DMS 273 (cell line): ENCODE data around the gene CSTF1.

Experiments used
- DNase-seq: peaks from one replicate; lab custom pipeline; 2025; ENCODE audit not compliant: unreplicated experiment; lab: John Stamatoyannopoulos, UW

CSTF1 gene

GRCh38 chr20:56392132-56392880, at the start of gene CSTF1, which contains the start of gene AURKA:
Gene CSTF1 (plus strand): TSS chr20:56392645. CDS start chr20:56395553, 2,908 bp downstream.
Gene AURKA (minus strand): TSS chr20:56392215. CDS start chr20:56388197, 4,018 bp downstream.
- peak; percentile 99 for DNase-seq

- DNase-seq = no peak
Measured at GRCh38 chr20:56342783-56343182, 49.7 kb upstream of the CSTF1 start.

DNA sequence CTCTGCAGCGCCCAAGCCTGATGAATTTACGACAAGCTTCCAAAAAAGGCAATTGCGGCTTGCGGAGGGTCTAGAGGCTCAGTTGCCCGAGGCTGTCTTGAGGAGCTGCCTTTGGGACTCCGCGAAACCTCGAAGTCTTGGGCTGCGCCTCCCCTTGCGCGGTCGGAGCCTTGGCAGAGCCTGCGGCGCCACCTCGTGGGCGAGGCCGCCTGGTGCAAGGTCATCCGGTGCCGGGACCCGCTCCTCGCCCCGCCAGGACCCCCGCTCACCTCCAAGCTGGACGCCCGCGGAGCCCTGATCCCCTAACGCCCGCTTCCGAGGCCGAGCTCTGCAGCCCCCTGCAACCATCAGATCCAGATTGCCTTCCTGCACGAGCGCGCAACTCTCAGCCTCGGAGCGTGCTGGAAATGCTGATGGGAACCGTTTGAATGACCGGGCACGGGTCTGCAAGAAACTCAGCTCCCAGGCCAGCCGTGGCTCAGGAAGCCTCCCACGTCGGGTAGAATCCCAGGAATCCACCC, 48.5 kb upstream of the CSTF1 start:
- DNase-seq = peak; percentile 75

GRCh38 chr20:56345911-56346310, 46.5 kb upstream of the CSTF1 start:
- DNase-seq = no peak

- no peak for DNase-seq
Measured at GRCh38 chr20:56347628-56348304, 44.7 kb upstream of the CSTF1 start.

DNA sequence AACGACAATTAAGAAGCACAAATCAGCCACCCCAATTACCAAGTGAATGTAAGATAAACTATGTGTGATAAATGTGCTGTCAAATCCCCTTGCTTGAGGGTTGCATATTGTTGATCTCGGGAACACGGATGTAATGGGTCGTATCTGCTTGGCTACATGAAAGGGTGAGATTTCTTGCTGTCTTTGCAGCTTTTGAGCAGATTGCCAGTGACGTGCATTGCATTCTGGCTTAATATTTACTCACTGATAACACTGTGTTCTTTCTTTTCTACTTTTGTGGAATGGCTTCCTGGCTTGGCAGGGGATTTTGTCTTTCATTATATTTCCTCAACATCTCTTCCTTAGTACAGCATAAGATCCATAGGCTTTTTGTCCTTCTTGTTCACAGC, 44.1 kb upstream of the CSTF1 start:
- DNase-seq = no peak

- DNase-seq = no peak
Measured at GRCh38 chr20:56348746-56349145, 43.7 kb upstream of the CSTF1 start.

GRCh38 chr20:56350842-56351241, 41.6 kb upstream of the CSTF1 start:
- no peak for DNase-seq

DNA sequence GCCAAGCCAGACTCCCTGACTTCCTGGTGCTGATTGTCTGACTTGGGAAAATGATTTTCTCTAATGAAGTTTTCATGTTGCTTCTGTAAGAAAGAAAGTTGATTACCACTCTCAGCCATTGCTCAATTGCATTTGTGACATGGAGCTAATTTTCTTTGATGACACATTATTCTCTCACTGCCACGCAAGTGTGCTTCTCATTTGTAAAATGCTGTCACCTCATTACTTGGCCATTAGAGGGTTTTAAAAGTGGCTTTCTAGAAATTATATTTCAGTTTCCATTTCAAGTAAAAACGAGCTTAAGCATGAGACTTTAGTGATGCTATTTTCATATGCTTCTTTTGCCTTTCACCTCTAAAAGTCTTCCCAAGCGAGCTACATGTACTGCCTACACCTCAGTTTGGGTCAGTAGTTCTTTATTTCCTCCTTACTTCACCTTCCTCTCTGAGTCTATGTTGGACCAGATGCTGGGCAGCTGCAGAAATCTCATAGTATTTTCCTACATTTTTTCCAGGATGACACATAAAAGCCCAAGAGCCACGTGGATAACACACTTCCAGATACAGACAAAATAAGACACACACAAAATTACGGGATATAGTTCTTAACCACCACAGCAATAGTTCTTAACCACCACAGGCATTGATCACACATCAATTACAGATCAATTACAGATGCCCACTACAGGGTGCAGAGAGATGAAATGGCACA, 39.9 kb upstream of the CSTF1 start:
- DNase-seq = no peak

GRCh38 chr20:56353356-56353755, 39.1 kb upstream of the CSTF1 start:
- DNase-seq = no peak

- DNase-seq = no peak
Measured at GRCh38 chr20:56358070-56358469, 34.4 kb upstream of the CSTF1 start.

- peak; percentile 97 for DNase-seq
Measured at GRCh38 chr20:56358600-56359211, 33.7 kb upstream of the CSTF1 start, which contains the start of gene FAM210B. Gene FAM210B (plus strand): TSS chr20:56358974. CDS start chr20:56359006, 32 bp downstream.

- DNase-seq = peak; percentile 83
Measured at GRCh38 chr20:56359212-56360132, 33.0 kb upstream of the CSTF1 start.

DNA sequence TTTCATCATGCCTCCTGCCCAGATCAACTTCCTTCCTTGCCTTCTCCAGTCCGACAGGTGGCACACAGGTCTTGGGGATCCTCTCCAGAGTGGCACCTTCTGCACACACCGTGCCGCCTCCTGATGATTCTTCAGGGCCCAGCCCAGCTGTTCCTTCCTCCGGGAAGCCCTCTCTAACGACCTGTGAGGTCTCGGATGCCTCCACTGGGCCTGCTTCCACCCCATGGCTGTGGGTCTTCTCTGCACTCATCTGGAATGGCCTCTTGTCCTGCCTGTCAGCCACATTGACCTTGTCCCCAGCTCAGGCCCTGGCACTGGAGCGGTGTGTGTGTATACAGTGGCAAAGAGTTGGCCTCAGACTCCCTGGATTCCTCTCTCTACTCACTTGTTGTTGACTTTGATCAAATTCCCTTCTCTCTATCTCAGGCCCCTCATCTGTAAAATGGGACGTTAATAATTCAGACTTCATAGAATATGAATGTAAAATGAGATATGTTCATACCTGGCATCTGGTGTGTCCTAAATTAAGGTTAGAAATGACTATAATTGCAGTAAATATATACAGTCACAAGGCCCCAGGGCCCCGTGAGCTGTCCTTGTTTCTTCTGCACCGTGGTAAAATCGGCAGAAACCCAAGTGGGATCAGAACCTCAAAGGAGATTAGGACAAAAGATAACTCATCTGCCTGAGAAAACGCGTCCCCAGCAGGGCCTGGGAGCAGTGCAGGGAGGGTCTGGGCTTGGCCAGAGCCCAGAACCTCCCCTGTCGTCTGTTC, 32.1 kb upstream of the CSTF1 start:
- peak; percentile 72 for DNase-seq

DNA sequence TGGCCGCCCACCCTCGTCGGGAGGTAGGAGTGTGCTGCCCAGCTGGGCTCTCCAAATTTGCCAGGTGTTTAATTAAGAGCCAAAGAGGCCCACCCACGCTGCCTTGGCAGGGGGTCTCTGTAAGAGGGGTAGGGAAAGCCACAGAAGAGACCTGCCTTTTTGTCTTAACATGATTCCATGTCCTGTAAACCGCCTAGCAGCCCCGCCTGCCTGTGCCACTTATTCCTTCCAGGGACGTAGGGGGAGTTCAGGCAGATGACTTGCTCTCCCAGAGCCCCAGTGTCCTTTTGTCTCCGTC, 31.6 kb upstream of the CSTF1 start:
- peak; percentile 71 for DNase-seq

- no peak for DNase-seq
Measured at GRCh38 chr20:56361900-56362299, 30.5 kb upstream of the CSTF1 start.

DNA sequence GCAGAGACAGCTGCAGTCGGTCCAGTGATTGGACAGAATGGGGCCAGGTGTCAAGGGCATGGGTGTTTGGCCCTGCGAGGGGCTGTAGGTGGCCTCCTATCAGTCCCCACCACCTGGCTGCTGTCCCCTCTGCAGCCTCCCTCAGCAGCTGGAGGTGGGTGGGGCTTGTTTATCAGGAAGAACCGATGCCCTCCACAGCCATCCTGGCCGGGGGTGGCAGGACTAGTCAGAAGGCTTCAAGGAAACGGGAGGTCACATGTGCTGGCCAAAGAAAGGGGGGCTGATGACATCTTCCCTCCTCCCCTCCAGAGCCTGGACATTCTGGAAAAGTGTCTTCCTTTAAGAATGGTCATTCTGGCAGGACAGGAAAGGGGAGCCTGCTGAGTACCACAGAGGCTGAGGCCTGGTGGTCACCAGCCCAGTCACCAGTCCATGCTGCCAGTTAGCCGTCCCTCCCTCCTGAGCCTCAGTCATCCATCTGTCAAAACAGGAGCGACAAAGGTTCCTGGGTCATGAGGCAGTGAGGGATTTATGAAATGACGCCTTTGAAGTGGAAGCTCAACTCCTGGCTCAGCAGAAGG, 29.5 kb upstream of the CSTF1 start:
- peak; percentile 49 for DNase-seq

DNA sequence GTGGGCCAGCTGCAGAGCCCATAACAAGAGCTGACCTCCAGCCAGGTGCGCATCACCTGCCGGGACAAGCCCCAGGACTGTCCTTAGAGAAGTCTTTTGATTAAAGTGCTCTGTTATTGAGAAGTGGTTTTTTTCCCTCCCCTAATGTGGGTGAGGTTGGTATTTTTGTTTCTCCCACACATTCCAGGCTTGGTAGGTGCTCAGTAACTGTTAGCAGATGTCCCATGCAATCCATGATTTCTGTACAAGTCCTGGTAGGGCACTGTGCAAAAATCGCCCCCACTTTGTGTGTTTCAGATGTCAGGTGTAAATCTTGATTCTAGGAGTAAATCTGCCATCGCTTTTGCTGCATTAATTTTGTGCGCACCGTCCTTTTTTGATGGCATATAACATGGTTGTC, 29.0 kb upstream of the CSTF1 start:
- DNase-seq = no peak
